B cell (primary cell): ENCODE data around the gene CADM1. TPM values are rescaled to one million over a fixed set of nuclear protein-coding genes. Genes with fewer than 3 reads are reported as not detected.

Experiments
- ATAC-seq: fragments of 200-7000 bp; cut with Tn5 transposase; one replicate; pipeline ENCODE4 v1.10.0; 2021; ENCODE audit warnings: low read depth, mild to moderate bottlenecking, moderate number of reproducible peaks, moderate library complexity
- CTCF ChIA-PET: fragments of 350-600 bp; sonication (Branson Sonifier 250); formaldehyde crosslinking; loops from one replicate; lab custom pipeline; 2021; ENCODE audit warnings: antibody characterized with exemption, inconsistent platforms; lab: Charles Lee
- POLR2A ChIA-PET: fragments of 350-600 bp; sonication (Branson Sonifier 250); formaldehyde crosslinking; loops from one replicate; lab custom pipeline; 2021; ENCODE audit warnings: antibody characterized with exemption; lab: Charles Lee
- DNase-seq: peaks from one replicate; pipeline ENCODE4 v3.0.0; 2013
- H2AFZ ChIP-seq: 2 replicates; pipeline ENCODE4 v1.6.1; 2012; ENCODE audit warnings: mild to moderate bottlenecking, low read depth, low read length; ENCODE audit not compliant: insufficient read depth, poor library complexity, severe bottlenecking
- H3K27ac ChIP-seq, 2 donors: 1 replicate in 1 of 2; 2 replicates in 1 of 2; pipeline ENCODE4 v1.5.1; 2012 to 2013; ENCODE audit warnings: low read length in 2 of 2, mild to moderate bottlenecking in 2 of 2, moderate library complexity in 1 of 2
- H3K27me3 ChIP-seq, 4 experiments: fragments of 200-600 bp in 1 of 4; sonication (generic) in 1 of 4; replicated peaks in 1 of 4; 1 replicate in 2 of 4; 2 replicates in 2 of 4; pipeline versions ENCODE4 v1.6.1 to v1.7.0; 2013 to 2016; ENCODE audit warnings: low read length in 3 of 4, mild to moderate bottlenecking in 2 of 4, mixed read lengths in 1 of 4, moderate library complexity in 1 of 4; ENCODE audit not compliant: insufficient read depth in 4 of 4, control insufficient read depth in 3 of 4; ENCODE audit errors: control extremely low read depth in 1 of 4
- H3K36me3 ChIP-seq, 2 experiments: replicated peaks in 1 of 2; 1 replicate in 1 of 2; 2 replicates in 1 of 2; pipeline versions ENCODE4 v1.6.1 to v1.7.1; 2013; ENCODE audit warnings: low read length in 1 of 2; ENCODE audit not compliant: insufficient read depth in 2 of 2, control insufficient read depth in 1 of 2; ENCODE audit errors: control extremely low read depth in 1 of 2, extremely low read depth in 1 of 2
- H3K4me1 ChIP-seq, 2 donors: fragments of 200-600 bp in 1 of 2; sonication (generic) in 1 of 2; 1 replicate in 1 of 2; 2 replicates in 1 of 2; pipeline versions ENCODE4 v1.5.1 to v1.6.1; 2013 to 2017; ENCODE audit warnings: low read length in 2 of 2; ENCODE audit not compliant: control insufficient read depth in 2 of 2, insufficient read depth in 2 of 2
- H3K4me2 ChIP-seq: replicated peaks from 2 replicates; pipeline ENCODE3; 2012; ENCODE audit warnings: mild to moderate bottlenecking, low read depth, low read length; ENCODE audit not compliant: poor library complexity, severe bottlenecking
- H3K4me3 ChIP-seq, 5 experiments: fragments of 200-600 bp in 1 of 5; sonication (generic) in 1 of 5; 1 replicate in 3 of 5; 2 replicates in 2 of 5; pipeline versions ENCODE4 v1.5.1 to v1.7.0; 2011 to 2016; ENCODE audit warnings: low read length in 4 of 5, mild to moderate bottlenecking in 4 of 5, low read depth in 2 of 5, control low read depth in 1 of 5, moderate library complexity in 1 of 5; ENCODE audit not compliant: insufficient read depth in 1 of 5; ENCODE audit errors: control extremely low read depth in 1 of 5, extremely low read depth in 1 of 5
- H3K79me2 ChIP-seq: fragments of 200-600 bp; sonication (generic); one replicate; pipeline ENCODE4 v1.6.0; 2016; ENCODE audit warnings: low read length; ENCODE audit not compliant: control insufficient read depth, insufficient read depth
- H3K9ac ChIP-seq: fragments of 200-600 bp; sonication (generic); 2 replicates; pipeline ENCODE4 v1.6.1; 2017; ENCODE audit warnings: mild to moderate bottlenecking, low read length, moderate library complexity
- H3K9me3 ChIP-seq, 3 donors: one replicate each; pipeline versions ENCODE4 v1.6.1 to v1.7.1; 2013; ENCODE audit warnings: low read length in 2 of 3; ENCODE audit not compliant: control insufficient read depth in 2 of 3, insufficient read depth in 1 of 3; ENCODE audit errors: control extremely low read depth in 1 of 3
- H4K20me1 ChIP-seq: 2 replicates; pipeline ENCODE4 v1.6.0; 2012; ENCODE audit warnings: mild to moderate bottlenecking, low read length; ENCODE audit not compliant: insufficient read depth, control insufficient read depth, poor library complexity, severe bottlenecking
- H3K27ac Mint-ChIP-seq: one replicate; pipeline ENCODE4 v1.8.0; 2021; ENCODE audit warnings: mixed read lengths
- H3K27me3 Mint-ChIP-seq: one replicate; pipeline ENCODE4 v1.8.0; 2021; ENCODE audit warnings: mixed read lengths
- H3K4me1 Mint-ChIP-seq: one replicate; pipeline ENCODE4 v1.8.0; 2021; ENCODE audit warnings: mixed read lengths
- H3K4me3 Mint-ChIP-seq: one replicate; pipeline ENCODE4 v1.8.0; 2021; ENCODE audit warnings: mixed read lengths
- H3K9me3 Mint-ChIP-seq: one replicate; pipeline ENCODE4 v1.8.0; 2022; ENCODE audit warnings: mixed read lengths; ENCODE audit not compliant: insufficient read depth
- CTCF ChIP-seq: fragments of 200-600 bp; IDR thresholded peaks from one replicate; pipeline ENCODE4 v1.8.0; 2022; ENCODE audit warnings: antibody characterized with exemption, mild to moderate bottlenecking
- EZH2 ChIP-seq: IDR thresholded peaks from 2 replicates; pipeline ENCODE4 v1.6.1; 2012; ENCODE audit warnings: borderline replicate concordance, low read depth, mild to moderate bottlenecking, moderate library complexity, low read length; ENCODE audit not compliant: insufficient read depth, poor library complexity, severe bottlenecking
- WGBS: methylation state at CpG from one replicate; pipeline ENCODE4 v1.1.5; 2013; ENCODE audit warnings: missing lambda C conversion rate; ENCODE audit not compliant: insufficient coverage; 5-methylcytosine and 5-hydroxymethylcytosine counted together
- intact Hi-C: fragments of 100-400 bp; cut with micrococcal nuclease; formaldehyde crosslinking; loops from one replicate; pipeline ENCODE4 v1.10.0; 2022
- polyA minus RNA-seq: library from RNA; depleted of rRNA, polyadenylated mRNA; stranded (reverse); fragments of >200 nt; gene quantifications from 2 replicates; pipeline ENCODE4 v1.2.3, GENCODE V29; 2012
- polyA plus RNA-seq: library from polyadenylated mRNA; depleted of rRNA; stranded (reverse); fragments of >200 nt; gene quantifications from 2 replicates; pipeline ENCODE4 v1.2.3, GENCODE V29; 2012
- total RNA-seq, 2 donors: library from RNA; stranded (reverse); fragments of 120-200 nt in 1 of 2; gene quantifications; 1 replicate in 1 of 2; 2 replicates in 1 of 2; pipeline versions ENCODE4 v1.2.3 to v1.2.4, GENCODE V29; 2013 to 2022

The CADM1 gene
- total RNA-seq (0.49 and 2.5 TPM in 2 replicates), polyA plus RNA-seq (0.43 and 0.61 TPM in 2 replicates), polyA minus RNA-seq (0.34 and 0.86 TPM in 2 replicates)
- total RNA-seq (2013) = 2.7 TPM

GRCh38 chr11:115504276-115505158 lies at the start of gene CADM1:
Gene CADM1, minus strand, starts transcription at chr11:115504415.
- H3K9ac ChIP-seq = peak within 1 kb of the TSS; percentile 10
- CTCF ChIA-PET = no interaction called here
- peaks cover 7% of the 10 kb centered on the region for H3K4me1 Mint-ChIP-seq

More at GRCh38 chr11:115504276-115505158, at the start of gene CADM1:
- POLR2A ChIA-PET = no interaction called here
- Histone ChIP-seq H4K20me1 (no peaks in the 10 kb centered on the region), H3K79me2 (no peaks in the 10 kb centered on the region), H3K36me3 (no peaks in the 10 kb centered on the region), H3K4me1 (peaks cover 18 to 31% of the 10 kb centered on the region in 2 donors), H2AFZ (peak within 1 kb of the TSS; percentile 32), H3K9me3 (peaks cover 0 to 32% (median 2%) of the 10 kb centered on the region in 3 donors), H3K4me2 (peak within 1 kb of the TSS; percentile 63), H3K27ac (no peak within 1 kb of the TSS), H3K4me3 (peak within 1 kb of the TSS in 3 of 5 experiments; percentile 23 to 30 (median 29)), H3K27me3 (peaks cover 0 to 51% (median 44%) of the 10 kb centered on the region in 4 experiments)
- intact Hi-C loops = no loop called here
- TF ChIP-seq CTCF = peak; percentile 20
- no peak for TF ChIP-seq EZH2
- 4% methylated on average over 59 of the region's 76 CpGs for WGBS
- Mint-ChIP-seq H3K27me3 (peaks cover 40% of the 10 kb centered on the region), H3K27ac (no peak within 1 kb of the TSS), H3K9me3 (no peaks in the 10 kb centered on the region), H3K4me3 (peak within 1 kb of the TSS; percentile 68)
- ATAC-seq (peak; percentile 78), DNase-seq (peak; percentile 60)
